Measurements from ENCODE around the gene CFTR.

The CFTR gene

DNA sequence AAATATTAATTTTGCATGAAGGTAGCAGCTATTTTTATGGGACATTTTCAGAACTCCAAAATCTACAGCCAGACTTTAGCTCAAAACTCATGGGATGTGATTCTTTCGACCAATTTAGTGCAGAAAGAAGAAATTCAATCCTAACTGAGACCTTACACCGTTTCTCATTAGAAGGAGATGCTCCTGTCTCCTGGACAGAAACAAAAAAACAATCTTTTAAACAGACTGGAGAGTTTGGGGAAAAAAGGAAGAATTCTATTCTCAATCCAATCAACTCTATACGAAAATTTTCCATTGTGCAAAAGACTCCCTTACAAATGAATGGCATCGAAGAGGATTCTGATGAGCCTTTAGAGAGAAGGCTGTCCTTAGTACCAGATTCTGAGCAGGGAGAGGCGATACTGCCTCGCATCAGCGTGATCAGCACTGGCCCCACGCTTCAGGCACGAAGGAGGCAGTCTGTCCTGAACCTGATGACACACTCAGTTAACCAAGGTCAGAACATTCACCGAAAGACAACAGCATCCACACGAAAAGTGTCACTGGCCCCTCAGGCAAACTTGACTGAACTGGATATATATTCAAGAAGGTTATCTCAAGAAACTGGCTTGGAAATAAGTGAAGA is 112.3 kb downstream of the CFTR start:
- TF ChIP-seq, protein P1, sequence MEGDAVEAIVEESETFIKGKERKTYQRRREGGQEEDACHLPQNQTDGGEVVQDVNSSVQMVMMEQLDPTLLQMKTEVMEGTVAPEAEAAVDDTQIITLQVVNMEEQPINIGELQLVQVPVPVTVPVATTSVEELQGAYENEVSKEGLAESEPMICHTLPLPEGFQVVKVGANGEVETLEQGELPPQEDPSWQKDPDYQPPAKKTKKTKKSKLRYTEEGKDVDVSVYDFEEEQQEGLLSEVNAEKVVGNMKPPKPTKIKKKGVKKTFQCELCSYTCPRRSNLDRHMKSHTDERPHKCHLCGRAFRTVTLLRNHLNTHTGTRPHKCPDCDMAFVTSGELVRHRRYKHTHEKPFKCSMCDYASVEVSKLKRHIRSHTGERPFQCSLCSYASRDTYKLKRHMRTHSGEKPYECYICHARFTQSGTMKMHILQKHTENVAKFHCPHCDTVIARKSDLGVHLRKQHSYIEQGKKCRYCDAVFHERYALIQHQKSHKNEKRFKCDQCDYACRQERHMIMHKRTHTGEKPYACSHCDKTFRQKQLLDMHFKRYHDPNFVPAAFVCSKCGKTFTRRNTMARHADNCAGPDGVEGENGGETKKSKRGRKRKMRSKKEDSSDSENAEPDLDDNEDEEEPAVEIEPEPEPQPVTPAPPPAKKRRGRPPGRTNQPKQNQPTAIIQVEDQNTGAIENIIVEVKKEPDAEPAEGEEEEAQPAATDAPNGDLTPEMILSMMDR (IDR thresholded peaks at IDR 0.05), result no peak

GRCh38 chr7:117596134-117596533 is 116.3 kb downstream of the CFTR start:
- TF ChIP-seq, protein P1 (IDR thresholded peaks at IDR 0.05), result no peak

- TF ChIP-seq, protein P1 (IDR thresholded peaks at IDR 0.05), result no peak
Observed at GRCh38 chr7:117597755-117598154, 117.9 kb downstream of the CFTR start.

DNA sequence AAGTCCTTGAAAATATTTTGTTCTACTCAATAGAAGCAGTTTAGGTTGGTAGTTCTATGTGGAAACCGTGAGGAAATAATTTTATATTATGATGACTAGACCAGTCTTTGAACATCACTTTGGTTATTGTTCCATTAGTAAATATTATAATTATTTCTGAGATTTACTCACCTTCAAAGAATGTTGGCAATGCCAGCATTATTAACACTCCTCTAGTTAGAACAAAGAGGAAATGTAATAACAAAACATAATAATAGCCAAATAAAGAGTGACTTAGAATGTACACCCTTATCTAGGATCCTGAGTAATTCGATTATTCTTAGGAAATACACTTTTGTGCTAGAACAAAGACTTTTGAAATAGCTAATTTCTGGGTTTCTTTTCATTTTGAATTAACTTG is 121.1 kb downstream of the CFTR start:
- TF ChIP-seq, protein P1 (IDR thresholded peaks at IDR 0.05), result no peak

- TF ChIP-seq, protein P1 (IDR thresholded peaks at IDR 0.05), result no peak
Observed at GRCh38 chr7:117603627-117604026, 123.8 kb downstream of the CFTR start.

DNA sequence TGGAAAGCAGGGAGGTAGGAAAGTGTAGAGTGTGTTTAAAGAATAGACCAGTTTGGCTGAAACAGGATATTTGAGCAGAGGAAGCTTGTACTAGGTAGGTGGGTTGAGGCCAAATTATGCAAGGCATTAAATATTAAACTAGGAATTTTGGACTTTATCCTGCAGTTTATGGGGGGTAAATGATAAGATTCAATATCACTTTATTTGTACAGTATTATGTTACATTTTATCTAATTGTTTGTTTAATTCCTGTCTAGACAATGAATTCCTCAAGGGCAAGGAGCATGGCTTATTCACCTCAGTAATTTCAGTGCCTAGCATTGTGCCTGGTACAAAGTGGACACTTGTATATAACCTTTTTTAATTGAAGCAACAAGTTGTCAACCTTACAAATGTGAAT is 125.9 kb downstream of the CFTR start:
- TF ChIP-seq, protein P1 (IDR thresholded peaks at IDR 0.05), result no peak

- TF ChIP-seq, protein P1 (IDR thresholded peaks at IDR 0.05), result no peak
Observed at GRCh38 chr7:117606132-117606531, 126.3 kb downstream of the CFTR start.

- TF ChIP-seq, protein P1 (IDR thresholded peaks at IDR 0.05), result no peak
Observed at GRCh38 chr7:117610396-117610795, 130.6 kb downstream of the CFTR start.
